Kidney capillary endothelial cell (primary cell): ENCODE measurements around the gene AEN.

Experiments used
- DNase-seq: peaks from one replicate; pipeline ENCODE4 v3.0.0-alpha.2; 2018; ENCODE audit warnings: low spot score

The AEN gene

GRCh38 chr15:88613074-88613944 is 7.8 kb upstream of the AEN start:
- DNase-seq, result no peak

GRCh38 chr15:88615303-88616107 is 5.6 kb upstream of the AEN start:
- no peak for DNase-seq

GRCh38 chr15:88616240-88616639 is 4.9 kb upstream of the AEN start:
- no peak for DNase-seq

- no peak for DNase-seq
Observed at GRCh38 chr15:88617031-88617722, 4.0 kb upstream of the AEN start.

- no peak for DNase-seq
Observed at GRCh38 chr15:88617790-88618189, 3.4 kb upstream of the AEN start.

GRCh38 chr15:88618686-88619085 is 2.5 kb upstream of the AEN start:
- DNase-seq, result no peak

- DNase-seq, result no peak
Observed at GRCh38 chr15:88619796-88620195, 1.3 kb upstream of the AEN start.

- no peak for DNase-seq
Observed at GRCh38 chr15:88621789-88622604, 857 bp downstream of the AEN start.

- no peak for DNase-seq
Observed at GRCh38 chr15:88622605-88622975, 1.4 kb downstream of the AEN start.

- peak; percentile 90 for DNase-seq
Observed at GRCh38 chr15:88623061-88623460, 1.9 kb downstream of the AEN start.

GRCh38 chr15:88623632-88624031 is 2.5 kb downstream of the AEN start:
- DNase-seq, result no peak

GRCh38 chr15:88624156-88624970 is 3.2 kb downstream of the AEN start:
- no peak for DNase-seq

GRCh38 chr15:88624971-88625490 is 3.9 kb downstream of the AEN start:
- no peak for DNase-seq

- DNase-seq, result no peak
Observed at GRCh38 chr15:88625943-88626741, 5.0 kb downstream of the AEN start.

GRCh38 chr15:88627463-88627862 is 6.3 kb downstream of the AEN start:
- no peak for DNase-seq

- no peak for DNase-seq
Observed at GRCh38 chr15:88628018-88628654, 7.0 kb downstream of the AEN start.

GRCh38 chr15:88629071-88629470 is 7.9 kb downstream of the AEN start:
- DNase-seq, result no peak

- DNase-seq, result peak; percentile 87
Observed at GRCh38 chr15:88630141-88630721, 9.1 kb downstream of the AEN start.
